WERI-Rb-1 (cell line): ENCODE results near the gene FIGNL2.
A peak's percentile ranks its signal among the peaks of the same experiment; 100 is the strongest.

ENCODE experiments used
- DNase-seq: peaks from one replicate; pipeline ENCODE4 v3.0.0-alpha.2; 2020
- H3K27ac ChIP-seq: fragments of 250-450 bp; sonication (Bioruptor Pico); 2 replicates; pipeline ENCODE4 v1.5.1; 2020; ENCODE audit warnings: mild to moderate bottlenecking, moderate library complexity
- H3K27me3 ChIP-seq: fragments of 250-450 bp; sonication (Bioruptor Pico); 2 replicates; pipeline ENCODE4 v1.5.1; 2021; ENCODE audit warnings: mild to moderate bottlenecking, low read depth, moderate library complexity; ENCODE audit not compliant: insufficient read depth, severe bottlenecking
- H3K36me3 ChIP-seq: fragments of 250-450 bp; sonication (Bioruptor Pico); 2 replicates; pipeline ENCODE4 v1.5.1; 2020; ENCODE audit warnings: mild to moderate bottlenecking, moderate library complexity
- H3K4me3 ChIP-seq: 2 replicates; pipeline ENCODE4 v1.5.1; 2011; ENCODE audit warnings: low read depth, mild to moderate bottlenecking, control low read depth, low read length
- H3K9me3 ChIP-seq: fragments of 250-450 bp; sonication (Bioruptor Pico); 2 replicates; pipeline ENCODE4 v1.5.1; 2021; ENCODE audit warnings: mild to moderate bottlenecking, moderate library complexity; ENCODE audit not compliant: severe bottlenecking
- TF ChIP-seq, protein P1 (sequence below): IDR thresholded peaks from 2 replicates; pipeline ENCODE4 v1.5.1; 2011; ENCODE audit warnings: low read depth, mild to moderate bottlenecking, control low read depth, inconsistent platforms, low read length

FIGNL2 gene

DNA sequence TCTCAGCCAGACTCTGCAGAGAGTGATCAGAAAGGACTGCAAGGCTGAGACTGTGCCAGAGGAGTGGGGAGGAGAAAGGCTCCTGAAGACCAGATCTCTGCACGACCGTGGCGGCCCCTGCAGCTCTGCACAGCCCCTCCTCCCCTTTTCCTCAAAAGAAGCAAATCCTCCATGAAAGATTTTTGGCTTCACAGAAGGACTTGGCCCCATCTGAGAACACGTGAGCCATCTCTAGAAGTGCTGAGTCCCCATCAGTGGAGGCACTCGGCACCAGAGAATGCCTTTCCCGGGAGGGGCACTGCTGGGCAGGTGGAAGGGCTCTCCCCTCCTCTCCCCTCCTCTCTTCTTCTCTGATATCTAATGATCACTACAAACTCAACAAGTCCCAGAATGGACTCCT is 6.8 kb downstream of the FIGNL2 start:
- Histone ChIP-seq H3K9me3 (no peaks in the 10 kb centered on the region), H3K27me3 (no peaks in the 10 kb centered on the region), H3K4me3 (no peak overlapping the region), H3K27ac (no peak overlapping the region), H3K36me3 (no peaks in the 10 kb centered on the region; the same call in 1 of the 2 replicates)
- TF ChIP-seq, protein P1, sequence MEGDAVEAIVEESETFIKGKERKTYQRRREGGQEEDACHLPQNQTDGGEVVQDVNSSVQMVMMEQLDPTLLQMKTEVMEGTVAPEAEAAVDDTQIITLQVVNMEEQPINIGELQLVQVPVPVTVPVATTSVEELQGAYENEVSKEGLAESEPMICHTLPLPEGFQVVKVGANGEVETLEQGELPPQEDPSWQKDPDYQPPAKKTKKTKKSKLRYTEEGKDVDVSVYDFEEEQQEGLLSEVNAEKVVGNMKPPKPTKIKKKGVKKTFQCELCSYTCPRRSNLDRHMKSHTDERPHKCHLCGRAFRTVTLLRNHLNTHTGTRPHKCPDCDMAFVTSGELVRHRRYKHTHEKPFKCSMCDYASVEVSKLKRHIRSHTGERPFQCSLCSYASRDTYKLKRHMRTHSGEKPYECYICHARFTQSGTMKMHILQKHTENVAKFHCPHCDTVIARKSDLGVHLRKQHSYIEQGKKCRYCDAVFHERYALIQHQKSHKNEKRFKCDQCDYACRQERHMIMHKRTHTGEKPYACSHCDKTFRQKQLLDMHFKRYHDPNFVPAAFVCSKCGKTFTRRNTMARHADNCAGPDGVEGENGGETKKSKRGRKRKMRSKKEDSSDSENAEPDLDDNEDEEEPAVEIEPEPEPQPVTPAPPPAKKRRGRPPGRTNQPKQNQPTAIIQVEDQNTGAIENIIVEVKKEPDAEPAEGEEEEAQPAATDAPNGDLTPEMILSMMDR, result no peak
- DNase-seq, result no peak

DNA sequence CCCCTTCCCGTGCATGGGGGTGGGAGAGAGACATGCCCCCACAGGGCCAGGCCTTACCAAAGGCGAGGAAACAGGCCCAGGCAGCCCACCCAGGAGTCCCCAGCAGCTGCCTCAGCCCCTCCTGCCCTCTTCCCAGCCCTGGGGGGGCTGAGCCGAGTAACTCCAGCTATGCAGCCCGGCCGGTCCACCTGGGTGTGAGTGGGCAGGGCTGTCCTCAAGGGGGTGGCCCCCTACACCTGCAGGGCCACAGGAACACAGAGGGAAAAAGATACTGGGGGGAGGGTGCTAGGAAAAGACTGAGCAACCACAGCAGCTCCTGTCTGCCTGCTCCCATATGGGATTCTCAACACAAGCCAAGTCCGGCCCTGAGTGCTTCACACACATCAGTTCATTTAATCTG is 7.6 kb downstream of the FIGNL2 start:
- Histone ChIP-seq H3K9me3 (no peaks in the 10 kb centered on the region), H3K27ac (no peak overlapping the region), H3K4me3 (no peak overlapping the region), H3K27me3 (no peaks in the 10 kb centered on the region), H3K36me3 (no peaks in the 10 kb centered on the region; the same call in 1 of the 2 replicates)
- no peak for DNase-seq
- TF ChIP-seq, protein P1, result no peak

DNA sequence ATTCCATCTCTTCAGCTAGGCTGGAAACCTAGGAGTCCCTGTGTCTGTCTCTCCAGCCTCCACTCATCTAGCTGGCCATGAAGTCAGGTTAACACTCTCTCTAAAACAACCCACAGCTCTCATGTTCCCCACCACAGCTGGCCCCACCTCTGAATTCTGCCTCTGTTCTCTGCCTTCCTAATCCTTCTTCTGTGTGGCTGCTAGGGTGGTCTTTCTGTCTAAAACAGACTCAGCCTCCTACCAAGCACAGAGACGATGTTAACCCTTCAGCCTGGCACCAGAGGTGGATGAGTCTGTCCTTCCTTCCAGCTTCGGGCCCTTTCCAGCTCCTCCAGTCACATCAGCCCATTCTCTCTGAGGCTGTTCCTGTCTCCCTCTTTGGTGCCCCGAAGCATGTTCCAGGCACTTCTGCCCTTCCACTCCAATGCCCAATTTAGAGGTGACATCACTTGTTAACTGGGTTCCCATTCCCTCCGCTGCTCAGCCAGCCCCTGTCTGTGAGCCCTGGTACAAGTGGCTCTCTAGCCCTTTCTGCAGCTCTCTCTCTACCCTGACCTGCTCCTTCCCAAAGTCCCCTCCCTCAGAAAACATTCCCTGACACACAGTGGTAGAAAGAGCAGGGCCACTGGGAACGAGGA is 9.1 kb downstream of the FIGNL2 start:
- H3K9me3 ChIP-seq, result no peaks in the 10 kb centered on the region
- peak overlapping the region; percentile 80 for H3K27ac ChIP-seq
- TF ChIP-seq, protein P1, result no peak
- H3K36me3 ChIP-seq, result no peaks in the 10 kb centered on the region
- DNase-seq, result no peak
- no peak overlapping the region for H3K4me3 ChIP-seq
- no peaks in the 10 kb centered on the region for H3K27me3 ChIP-seq

DNA sequence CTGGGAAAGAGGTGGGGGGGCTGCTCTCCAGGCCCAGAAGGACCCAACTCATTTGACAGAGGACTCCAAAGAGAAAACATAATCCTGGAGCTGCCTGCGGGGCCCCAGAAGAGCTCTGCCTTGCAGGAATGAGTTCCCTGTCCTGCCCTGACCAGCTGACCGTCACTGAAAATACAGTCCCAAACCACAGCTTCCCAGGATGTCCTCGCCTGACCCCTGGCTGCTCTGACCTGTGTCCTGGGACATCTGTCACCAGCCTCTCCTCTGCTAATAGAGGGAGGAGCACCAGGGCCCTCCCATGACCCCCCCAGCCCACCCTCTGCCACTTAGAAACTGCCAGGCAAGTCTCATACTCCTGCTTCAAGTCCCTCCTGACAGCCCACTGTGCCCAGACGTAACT is 9.8 kb downstream of the FIGNL2 start:
- H3K36me3 ChIP-seq, result no peaks in the 10 kb centered on the region
- no peak overlapping the region for H3K4me3 ChIP-seq
- TF ChIP-seq, protein P1, result no peak
- no peaks in the 10 kb centered on the region for H3K9me3 ChIP-seq
- H3K27ac ChIP-seq, result peak overlapping the region; percentile 80
- no peaks in the 10 kb centered on the region for H3K27me3 ChIP-seq
- peak; percentile 83 for DNase-seq

DNA sequence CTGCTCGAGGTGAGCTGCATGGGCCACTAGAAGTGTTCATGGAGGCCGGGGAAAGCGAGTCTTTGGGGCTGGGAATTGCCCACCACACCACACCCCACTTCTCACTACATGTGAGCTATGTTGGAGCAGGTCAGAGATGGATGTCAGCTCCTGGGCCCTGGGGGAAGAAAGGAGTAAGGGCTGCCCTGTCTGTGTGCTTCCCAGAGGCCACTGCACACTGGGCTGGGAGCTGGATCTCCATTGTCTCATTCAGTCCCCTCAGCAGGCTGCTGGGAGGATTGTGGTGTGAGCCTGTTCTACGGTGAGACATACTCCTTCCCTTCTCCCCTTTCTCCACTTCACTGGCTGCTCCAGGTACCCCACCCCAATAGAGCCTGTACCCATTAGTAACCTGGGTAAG is 10.5 kb downstream of the FIGNL2 start:
- H3K36me3 ChIP-seq, result no peaks in the 10 kb centered on the region
- H3K27me3 ChIP-seq, result no peaks in the 10 kb centered on the region
- DNase-seq, result no peak
- TF ChIP-seq, protein P1, result no peak
- H3K4me3 ChIP-seq, result no peak overlapping the region
- H3K27ac ChIP-seq, result peak overlapping the region; percentile 80
- no peaks in the 10 kb centered on the region for H3K9me3 ChIP-seq

DNA sequence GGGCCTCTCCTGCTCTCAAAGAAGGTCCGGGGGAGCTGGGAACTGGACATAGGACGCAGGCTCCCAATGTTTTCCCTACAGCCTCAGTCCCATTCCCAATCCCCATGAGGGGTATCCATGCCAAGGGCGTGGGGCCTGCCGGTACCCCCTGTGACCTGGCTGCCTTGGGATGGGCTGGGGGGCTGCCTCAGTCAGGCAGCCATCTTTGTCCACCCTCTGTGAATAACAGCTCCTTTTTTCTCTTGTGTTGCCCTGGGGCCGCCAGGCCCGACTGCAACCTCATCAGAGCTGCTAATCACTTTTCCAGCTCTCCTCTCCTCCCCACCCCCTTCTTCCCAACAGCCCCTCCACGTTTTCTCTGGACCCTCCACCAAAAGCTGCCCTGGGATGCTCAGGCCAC is 11.2 kb downstream of the FIGNL2 start:
- Histone ChIP-seq H3K36me3 (no peaks in the 10 kb centered on the region), H3K9me3 (no peaks in the 10 kb centered on the region), H3K4me3 (no peak overlapping the region), H3K27me3 (no peaks in the 10 kb centered on the region), H3K27ac (peak overlapping the region; percentile 80)
- TF ChIP-seq, protein P1, result no peak
- DNase-seq, result no peak
